Anterior cingulate cortex (tissue), 58 donors: Measurements from ENCODE around the gene OTOL1.

Experiments used
- DNase-seq, 58 donors: peaks; one replicate each; lab custom pipeline; 2025; lab: John Stamatoyannopoulos, UW

OTOL1 gene

DNA sequence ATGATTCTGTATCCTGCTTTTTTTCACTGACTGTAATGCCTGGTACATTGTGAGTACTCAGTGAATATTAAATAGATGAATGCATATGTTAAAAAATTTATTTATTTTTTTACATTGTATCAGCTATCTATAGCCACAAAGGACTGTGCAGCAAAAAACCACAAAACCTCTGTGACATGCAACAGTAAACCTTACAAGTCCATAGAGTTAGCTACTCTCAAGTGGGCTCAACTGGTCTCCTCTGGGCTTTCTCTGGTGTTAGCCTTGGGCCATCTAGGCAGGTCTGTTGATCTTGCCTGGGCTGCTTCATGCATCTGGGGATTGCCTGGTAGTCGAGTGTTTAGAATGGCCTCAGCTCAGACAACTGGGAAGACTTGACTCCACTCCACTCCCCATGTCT, 35.3 kb downstream of the OTOL1 start:
- DNase-seq = no peak

DNA sequence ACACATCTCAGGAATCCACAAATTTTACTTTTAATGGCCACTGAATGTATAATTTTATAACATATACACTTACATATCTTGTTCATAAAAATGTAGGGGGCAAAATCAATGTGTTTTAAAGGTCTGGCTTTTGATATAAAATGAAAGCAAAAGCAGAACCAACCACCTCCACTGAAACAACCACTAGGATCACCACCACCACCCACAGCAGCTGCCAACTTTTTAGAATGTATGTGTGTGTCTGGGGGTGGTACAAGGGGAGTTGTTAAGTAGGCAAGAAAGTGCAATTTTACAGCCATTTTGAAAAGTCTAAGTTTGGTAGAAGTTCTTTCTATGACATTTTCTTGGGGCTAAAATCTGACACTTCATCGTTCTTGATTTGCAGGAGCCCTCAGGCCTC, 44.0 kb downstream of the OTOL1 start:
- DNase-seq = no peak

DNA sequence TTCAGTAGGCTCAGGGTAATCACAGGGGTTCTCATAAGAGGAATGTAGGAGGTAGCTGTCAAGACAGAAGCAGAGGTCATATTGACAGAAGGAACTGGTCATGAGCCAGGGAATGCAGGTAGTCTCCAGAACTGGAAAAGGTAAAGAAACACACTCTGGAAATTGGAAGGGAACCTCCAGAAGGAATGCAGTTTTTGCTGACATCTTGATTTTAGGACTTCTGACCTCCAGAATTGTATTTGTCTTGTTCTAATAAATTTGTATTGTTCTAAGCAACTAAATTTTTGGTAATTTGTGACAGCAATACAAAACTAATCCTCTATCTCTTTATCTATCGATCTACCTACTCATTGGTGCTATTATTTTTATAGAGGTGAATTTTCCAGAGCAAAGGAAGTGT, 49.2 kb downstream of the OTOL1 start:
- no peak for DNase-seq

DNA sequence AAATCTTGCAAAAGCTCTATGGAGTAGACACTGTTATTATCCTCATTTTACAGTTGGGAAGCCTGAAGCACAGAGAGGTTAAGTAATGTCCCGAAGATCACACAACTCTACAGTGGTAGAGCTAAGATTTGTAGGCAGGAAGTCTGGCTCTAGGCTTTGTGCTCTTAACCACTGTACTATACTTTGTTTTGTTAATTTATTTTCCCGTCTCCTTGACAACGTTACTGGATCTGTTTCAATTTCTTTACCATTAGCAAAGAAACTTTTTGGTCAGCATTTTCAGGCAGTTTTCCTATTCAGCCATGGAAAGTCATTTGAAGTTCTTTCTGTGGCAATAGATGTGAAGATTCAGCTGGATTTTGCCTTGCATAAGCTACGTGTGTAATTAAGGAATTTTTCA, 51.7 kb downstream of the OTOL1 start:
- no peak for DNase-seq

DNA sequence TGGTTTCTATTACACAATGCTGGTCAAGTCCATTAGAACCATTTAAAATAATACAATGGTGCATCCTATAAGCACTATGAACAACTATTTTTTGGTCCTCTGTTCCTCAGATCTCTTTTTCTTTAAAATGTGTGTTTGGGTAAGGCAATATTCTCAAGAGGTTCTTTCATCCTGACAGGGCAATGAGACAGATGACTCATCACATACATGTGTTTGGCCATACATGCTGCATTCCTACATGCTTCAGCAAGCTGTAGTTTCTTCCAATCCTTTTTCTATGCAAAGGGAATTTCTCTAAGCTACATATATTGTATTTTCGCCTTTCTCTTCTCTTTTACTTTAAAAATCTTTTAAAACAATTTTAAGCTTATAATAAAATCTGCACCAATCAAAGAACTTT, 52.7 kb downstream of the OTOL1 start:
- no peak for DNase-seq

DNA sequence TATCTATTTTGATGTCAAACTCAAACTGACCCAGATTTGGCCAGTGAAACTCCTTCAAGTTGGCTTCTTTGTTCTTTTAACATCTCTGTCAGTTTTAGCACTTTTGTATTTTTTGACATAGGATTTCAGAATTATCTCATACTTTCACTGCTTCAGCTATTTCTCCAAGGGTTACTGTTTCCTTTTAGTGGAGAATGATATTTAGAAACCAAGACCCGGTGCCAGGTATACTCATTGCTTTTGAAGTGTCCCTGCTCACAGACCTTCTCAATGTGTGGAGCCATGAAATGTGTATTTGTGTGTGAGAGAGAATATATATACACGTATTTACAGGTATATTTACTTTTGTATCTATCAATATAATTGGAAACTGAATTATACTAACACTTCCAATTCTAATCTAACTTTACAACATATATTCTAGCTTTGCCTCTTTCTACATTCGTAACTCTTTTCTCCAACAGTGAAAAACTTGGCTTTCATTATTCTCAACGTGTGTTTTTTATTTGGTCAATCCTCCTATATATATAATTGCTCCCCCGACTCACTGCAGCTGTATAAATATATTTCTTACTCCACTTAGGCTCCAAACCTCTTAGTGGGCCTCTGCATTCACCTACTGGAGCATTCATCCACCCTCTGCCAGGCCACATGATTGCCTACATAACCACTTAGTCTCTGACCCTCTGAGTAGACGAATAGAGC, 54.0 kb downstream of the OTOL1 start:
- DNase-seq = no peak

DNA sequence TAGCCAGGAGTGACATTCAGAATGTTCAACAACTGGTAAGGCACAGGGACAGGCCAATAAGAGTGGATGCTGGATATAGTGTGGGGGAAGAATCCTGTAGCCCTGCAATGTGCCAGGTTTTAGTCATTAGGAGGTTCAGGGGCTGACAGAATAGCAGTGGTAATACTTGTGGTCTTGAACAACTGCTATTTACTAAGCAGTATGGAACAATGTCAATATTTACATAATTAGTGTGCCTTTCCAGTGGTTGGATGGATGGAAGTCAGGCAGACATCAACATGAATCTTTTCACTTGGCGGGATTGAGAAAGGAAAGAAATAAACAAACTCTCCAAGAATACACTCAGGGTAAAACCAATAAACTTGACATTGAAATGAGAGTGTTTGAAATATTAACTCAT, 55.1 kb downstream of the OTOL1 start:
- DNase-seq = no peak

DNA sequence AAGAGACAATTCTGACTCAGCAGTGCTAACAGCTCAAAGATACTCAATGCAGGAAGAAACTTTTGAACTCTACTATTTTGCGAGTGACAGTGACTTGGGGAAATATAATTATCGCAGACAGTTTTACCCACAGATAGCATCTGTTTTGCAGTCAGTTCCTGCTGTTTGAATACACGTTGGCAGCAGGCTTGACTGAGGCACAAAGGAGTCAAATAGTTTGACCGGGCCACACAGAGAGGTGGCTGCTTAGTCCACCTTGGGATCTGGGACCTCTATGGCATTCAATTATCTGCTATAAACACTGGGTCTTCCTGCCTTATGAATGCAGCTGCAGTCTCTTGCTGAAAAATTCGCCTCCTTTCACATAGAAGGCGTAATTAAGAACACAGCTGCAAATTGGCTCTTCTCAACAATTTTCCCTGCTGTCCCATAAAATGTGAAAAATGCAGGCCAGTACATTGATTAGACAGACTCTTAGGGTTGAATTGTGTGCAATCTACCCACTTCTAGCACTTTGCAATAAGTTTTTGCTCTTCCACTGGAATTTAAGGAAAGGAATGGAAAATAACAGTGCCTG, 56.5 kb downstream of the OTOL1 start:
- DNase-seq = no peak
